NCI-H1092 (cell line): Measurements from ENCODE around the gene DCLK2.

Source experiments
- DNase-seq: peaks from one replicate; lab custom pipeline; 2025; lab: John Stamatoyannopoulos, UW

The DCLK2 gene

DNA sequence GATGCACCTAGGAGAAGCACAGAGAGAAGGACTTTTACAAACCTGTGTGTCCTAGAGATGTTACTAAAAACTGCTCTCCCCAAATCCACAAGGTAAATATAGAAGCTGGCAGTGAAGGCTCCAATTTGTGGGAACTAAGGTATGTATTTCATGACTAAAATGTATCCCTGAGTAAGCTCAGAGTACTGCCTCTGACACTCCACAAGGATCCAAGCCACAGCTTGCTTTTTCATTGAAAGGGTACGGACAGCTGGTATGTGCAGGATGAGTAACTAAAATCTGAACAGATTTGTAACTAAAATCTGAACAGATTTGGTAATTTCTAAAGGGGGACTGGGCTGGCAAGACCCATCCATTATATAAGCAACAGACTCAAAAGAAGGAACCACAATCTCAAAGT lies 187.6 kb downstream of the DCLK2 start:
- no peak for DNase-seq

DNA sequence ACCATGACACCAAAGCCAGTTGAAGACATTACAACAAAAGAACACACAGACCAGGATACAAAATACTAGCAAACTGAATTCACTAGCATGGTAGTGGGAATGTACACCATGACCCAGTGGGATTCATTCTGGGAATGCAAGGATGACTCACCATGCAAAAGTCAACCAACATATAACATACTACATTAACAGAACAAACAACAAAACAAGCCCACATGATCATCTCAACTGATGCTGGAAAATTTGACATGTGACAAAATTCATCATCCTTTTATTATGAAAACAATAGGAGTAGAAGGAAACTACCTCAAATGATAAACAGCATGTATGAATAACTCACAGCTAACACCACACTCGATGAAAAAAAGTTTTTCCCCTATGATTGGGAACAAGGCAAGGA lies 190.2 kb downstream of the DCLK2 start:
- no peak for DNase-seq

GRCh38 chr4:150278206-150278605 lies 200.0 kb downstream of the DCLK2 start:
- no peak for DNase-seq

GRCh38 chr4:150280081-150280895 lies 202.0 kb downstream of the DCLK2 start:
- DNase-seq = no peak

DNA sequence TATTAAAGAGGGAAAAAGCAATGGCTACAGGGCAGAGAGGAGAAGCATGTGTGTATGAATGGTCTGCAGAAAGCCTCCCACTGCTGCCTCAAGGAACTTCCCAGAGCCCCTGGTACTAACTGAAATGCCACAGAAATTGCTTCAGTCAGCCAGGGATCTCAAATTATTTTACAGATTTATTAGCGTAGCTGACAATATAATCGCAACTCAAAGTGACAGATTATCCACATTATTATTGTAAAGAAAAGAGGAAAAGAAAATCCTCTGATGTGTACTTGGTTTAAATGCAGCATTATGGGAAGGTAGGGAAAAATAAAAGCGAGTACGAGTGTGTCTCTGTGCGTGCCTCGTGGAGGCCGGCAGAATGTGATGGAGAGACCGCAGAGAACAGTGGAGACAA lies 202.7 kb downstream of the DCLK2 start:
- no peak for DNase-seq

GRCh38 chr4:150283689-150284088 lies 205.4 kb downstream of the DCLK2 start:
- DNase-seq = no peak

DNA sequence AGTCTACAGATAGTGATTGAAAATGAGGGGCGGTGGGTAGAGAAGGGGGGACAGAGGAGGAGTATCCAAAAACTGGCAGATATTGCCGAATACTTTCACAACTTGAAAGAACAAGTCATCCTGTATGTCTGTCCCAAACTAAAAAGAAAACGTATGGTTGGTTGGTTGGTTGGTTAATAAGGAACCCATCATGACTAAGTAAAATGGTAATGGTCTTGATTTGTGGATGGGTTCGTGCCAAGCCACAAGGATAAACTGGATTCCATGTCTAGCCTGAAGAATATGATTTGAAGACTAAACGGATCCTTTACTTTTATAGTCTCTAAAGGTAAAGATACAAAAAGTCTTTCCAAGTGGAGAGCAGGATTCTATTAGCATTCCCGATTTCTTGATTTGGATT lies 208.4 kb downstream of the DCLK2 start:
- DNase-seq = no peak

- no peak for DNase-seq
Measured at GRCh38 chr4:150289198-150289597, 211.0 kb downstream of the DCLK2 start.

DNA sequence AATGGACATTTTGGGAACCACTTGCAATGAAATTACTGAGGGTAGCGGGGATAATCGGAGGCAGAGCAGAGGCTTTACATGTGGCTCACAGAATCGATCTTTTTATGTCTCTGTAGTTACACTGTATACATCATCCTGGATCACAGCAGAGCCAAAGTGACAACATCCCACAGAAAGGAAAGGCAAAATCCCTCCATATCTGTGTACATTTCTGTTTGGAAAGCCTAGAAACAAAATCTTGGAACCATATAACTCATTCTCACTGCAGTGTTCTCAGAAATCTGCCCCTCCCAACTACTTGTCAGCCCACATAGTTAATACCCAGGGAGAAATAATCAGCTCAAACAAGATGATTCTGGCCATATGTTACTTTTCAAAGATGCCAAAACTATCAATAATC lies 211.6 kb downstream of the DCLK2 start:
- DNase-seq = no peak

GRCh38 chr4:150297861-150298474 lies 219.7 kb downstream of the DCLK2 start:
- peak; percentile 75 for DNase-seq

DNA sequence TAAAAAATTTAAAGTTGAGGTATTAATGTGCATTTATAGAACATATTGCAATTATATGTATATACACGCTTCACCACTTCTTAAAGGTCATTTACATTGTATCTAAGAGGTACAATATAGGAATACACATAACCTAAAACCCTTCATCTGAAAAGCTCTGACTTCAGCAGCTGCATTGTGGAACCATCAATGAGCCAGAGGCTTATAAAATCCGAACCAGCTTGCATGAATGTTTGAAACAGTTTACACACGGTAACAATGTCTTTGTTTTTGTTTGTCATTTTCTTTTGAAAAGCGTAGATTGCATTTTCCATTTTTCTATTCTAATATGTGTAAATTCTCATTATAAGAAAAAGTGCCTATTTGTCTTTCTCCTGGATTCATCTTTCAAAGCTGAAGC lies 221.6 kb downstream of the DCLK2 start:
- DNase-seq = no peak

- DNase-seq = no peak
Measured at GRCh38 chr4:150302553-150302952, 224.3 kb downstream of the DCLK2 start.

GRCh38 chr4:150305995-150306394 lies 227.8 kb downstream of the DCLK2 start:
- DNase-seq = no peak

DNA sequence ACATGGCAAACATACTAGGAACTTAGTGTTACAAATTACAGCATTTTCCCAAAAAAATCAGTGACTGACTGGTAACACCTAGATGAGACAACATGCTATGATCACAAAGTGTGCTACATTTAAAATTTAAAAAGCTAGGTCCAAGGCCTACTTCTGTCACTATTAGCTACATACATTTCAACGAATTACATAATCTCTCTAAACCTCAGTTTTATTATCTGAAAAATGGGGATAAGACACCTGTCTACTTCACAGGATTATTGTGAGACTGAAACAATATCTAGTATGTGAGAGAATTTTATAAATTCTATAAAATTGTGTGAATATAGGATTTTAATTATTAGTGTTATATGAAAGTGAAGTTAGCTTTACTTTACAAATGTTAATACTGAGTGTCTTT lies 228.5 kb downstream of the DCLK2 start:
- no peak for DNase-seq
